Measurements from ENCODE around the gene LRRN4CL. TPM values are rescaled to one million over a fixed set of nuclear protein-coding genes. Genes with fewer than 3 reads are reported as not detected.

LRRN4CL gene
- total and polyA plus RNA-seq, 9 of the 15 experiments (the other 6 are each of a cell fraction or from before 2014, with no cell fraction given), result 0.03 to 0.11 (median 0.05) TPM; not detected in 4

GRCh38 chr11:62667460-62667859 is 21.9 kb downstream of the LRRN4CL start:
- no peak for ATAC-seq
- Histone ChIP-seq H2AFZ (ENCODE audit: low read depth, low read length) (no peak overlapping the region), H3K4me3 (peak overlapping the region; percentile 73), H4K20me1 (replicated peaks; ENCODE audit: control insufficient read depth, insufficient read depth, low read length) (peaks cover 7% of the 10 kb centered on the region; the same call in 1 of the 2 replicates), H3K36me3 (ENCODE audit: control insufficient read depth, insufficient read depth, low read length) (peaks cover 45% of the 10 kb centered on the region), H3K27me3 (ENCODE audit: control insufficient read depth in 2 of 2, insufficient read depth in 2 of 2, low read length in 2 of 2) (no peaks in the 10 kb centered on the region), H3K4me2 (ENCODE audit: insufficient read depth, low read length) (peak overlapping the region; percentile 97), H3K9me3 (replicated peaks; ENCODE audit: control insufficient read depth, insufficient read depth, low read depth, low read length) (no peaks in the 10 kb centered on the region), H3K27ac (ENCODE audit: extremely low read depth, low read depth, low read length) (peak overlapping the region; percentile 72), H3K9me1 (ENCODE audit: control insufficient read depth, insufficient read depth, low read length) (no peaks in the 10 kb centered on the region), H3K79me2 (ENCODE audit: control insufficient read depth, insufficient read depth, low read length) (peaks cover 94% of the 10 kb centered on the region), H3K9ac (ENCODE audit: insufficient read depth in 1 of 2, low read depth in 2 of 2, low read length in 2 of 2) (peak overlapping the region; percentile 76 to 85; a peak in 3 of 4 replicates), H3K4me1 (replicated peaks in 1 of 2; ENCODE audit: control insufficient read depth in 2 of 2, insufficient read depth in 2 of 2, low read length in 2 of 2) (peaks cover 19 to 52% of the 10 kb centered on the region in 2 experiments; a peak in 4 of 5 replicates)
- POLR2A ChIA-PET, result interaction anchor here (0.6 to 8.8 kb wide), 17 partner anchors 10 to 188 kb away, joined by 3 to 161 read pairs (median 5); partner anchors contain the start of genes B3GAT3, EML3, GANAB and INTS5
- no peak for FAIRE-seq
- in situ Hi-C loops (cut with MboI), result no loop called here
- WGBS (ENCODE audit: insufficient coverage, low coverage, missing lambda C conversion rate), result 15% methylated on average over 2 of the region's 2 CpGs
- intact Hi-C loops (cut with micrococcal nuclease), result loop anchor here (5.0 kb wide), 1 partner anchor 175 kb away; no protein-coding TSS in a partner anchor
- no TSS peak for BruUV-seq (replicated peaks)
- CTCF ChIA-PET (ENCODE audit: low intra/inter-chr PET ratio), result no interaction called here
- DNase-seq (ENCODE audit: extremely low read depth in 1 of 4, low spot score in 3 of 4), result peak in 2 of 4 experiments; percentile 4 to 46
- TF ChIP-seq ZNF407 (IDR thresholded peaks at IDR 0.05; ENCODE audit: low read depth) (no peak), SUPT5H (IDR thresholded peaks at IDR 0.05) (peak; percentile 37; the same call in 1 of the 2 replicates), ZHX1 (conservative IDR thresholded peaks at IDR 0.05; ENCODE audit: low read length) (no peak), IRF2 (CRISPR knock-in tag; IDR thresholded peaks at IDR 0.05) (no peak), RNF219 (CRISPR knock-in tag; IDR thresholded peaks at IDR 0.05) (no peak), NCOA2 (IDR thresholded peaks at IDR 0.05; ENCODE audit: partially characterized antibody in 2 of 2) (no peak), NCOR1 (IDR thresholded peaks at IDR 0.05) (0 out of 2 replicates have a peak, but pooled peaks have one; percentile 4), POLR2A (conservative IDR thresholded peaks at IDR 0.05) (peak; percentile 24; the same call in 1 of the 2 replicates), CBX5 (IDR thresholded peaks at IDR 0.05; ENCODE audit: borderline replicate concordance, low read depth) (no peak), POLR2B (IDR thresholded peaks at IDR 0.05; ENCODE audit: low read depth, partially characterized antibody) (no peak)

All from K562 (cell line).